ENCODE measurements around the gene GAN.

The GAN gene, protein sequence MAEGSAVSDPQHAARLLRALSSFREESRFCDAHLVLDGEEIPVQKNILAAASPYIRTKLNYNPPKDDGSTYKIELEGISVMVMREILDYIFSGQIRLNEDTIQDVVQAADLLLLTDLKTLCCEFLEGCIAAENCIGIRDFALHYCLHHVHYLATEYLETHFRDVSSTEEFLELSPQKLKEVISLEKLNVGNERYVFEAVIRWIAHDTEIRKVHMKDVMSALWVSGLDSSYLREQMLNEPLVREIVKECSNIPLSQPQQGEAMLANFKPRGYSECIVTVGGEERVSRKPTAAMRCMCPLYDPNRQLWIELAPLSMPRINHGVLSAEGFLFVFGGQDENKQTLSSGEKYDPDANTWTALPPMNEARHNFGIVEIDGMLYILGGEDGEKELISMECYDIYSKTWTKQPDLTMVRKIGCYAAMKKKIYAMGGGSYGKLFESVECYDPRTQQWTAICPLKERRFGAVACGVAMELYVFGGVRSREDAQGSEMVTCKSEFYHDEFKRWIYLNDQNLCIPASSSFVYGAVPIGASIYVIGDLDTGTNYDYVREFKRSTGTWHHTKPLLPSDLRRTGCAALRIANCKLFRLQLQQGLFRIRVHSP

DNA sequence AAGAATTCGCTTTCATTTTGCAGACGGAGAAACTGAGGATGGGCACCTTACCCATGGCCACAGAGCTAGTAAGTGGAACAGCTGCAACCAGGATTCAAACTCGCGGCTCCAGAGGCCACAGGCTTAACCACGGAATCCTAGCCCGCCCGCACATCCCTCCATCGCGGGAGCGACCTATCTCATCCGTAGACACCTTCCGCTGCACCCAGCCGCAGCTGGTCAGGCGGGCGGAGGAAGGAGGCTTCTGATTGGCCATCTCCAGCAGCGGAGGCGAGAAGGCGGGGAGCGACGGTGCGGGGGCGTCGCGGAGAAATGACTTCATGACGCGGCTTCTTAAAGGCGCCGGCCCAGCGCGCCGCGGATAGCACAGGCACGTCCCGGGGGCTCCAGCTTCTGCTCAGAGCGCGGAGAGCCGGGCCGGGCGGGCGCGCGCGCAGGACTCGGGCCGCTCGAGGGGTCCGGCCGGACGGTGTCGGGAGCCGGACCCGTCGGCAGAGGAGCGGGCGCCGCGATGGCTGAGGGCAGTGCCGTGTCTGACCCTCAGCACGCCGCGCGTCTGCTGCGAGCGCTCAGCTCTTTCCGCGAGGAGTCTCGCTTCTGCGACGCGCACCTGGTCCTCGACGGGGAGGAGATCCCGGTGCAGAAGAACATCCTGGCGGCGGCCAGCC lies at the start of gene GAN:
Gene GAN, plus strand, starts transcription at position 360 of the 668 bp plus-strand sequence. Its CDS starts 152 bp downstream, at position 512.
- no peaks in the 10 kb centered on the region for H3K27me3 ChIP-seq (ENCODE audit: low read depth)
- peaks cover 13% of the 10 kb centered on the region for H3K36me3 ChIP-seq (replicated peaks)
- peak; percentile 93 to 97 for DNase-seq (ENCODE audit: low spot score in 2 of 2)
- H3K4me1 ChIP-seq, result peaks cover 17% of the 10 kb centered on the region
- H3K9me3 ChIP-seq, result 0 out of 2 replicates have a peak, but pooled peaks cover 2% of the 10 kb centered on the region
- in situ Hi-C loops (cut with MboI; ENCODE audit: low sequenced_read_pairs), result no loop called here
- H3K4me3 ChIP-seq, result peak within 1 kb of the TSS; percentile 79

DNA sequence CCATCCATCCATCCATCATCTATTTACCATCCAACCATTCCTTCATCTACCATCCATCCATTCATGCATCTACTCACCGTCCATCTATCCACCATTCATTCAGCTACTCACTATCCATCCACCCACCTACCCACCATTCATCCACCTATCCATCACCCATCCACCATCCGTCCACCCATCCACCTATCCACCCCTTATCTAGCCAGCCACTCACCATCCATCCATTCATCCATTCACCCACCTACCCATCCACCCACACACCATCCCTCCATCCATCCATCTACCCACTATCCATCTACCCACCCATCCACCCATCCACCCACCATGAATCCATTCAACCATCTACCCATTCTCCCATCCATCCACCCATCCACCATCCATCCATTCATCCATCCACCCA lies 49.7 kb upstream of the GAN start:
- Histone ChIP-seq H3K4me3 (no peak overlapping the region), H3K9me3 (no peaks in the 10 kb centered on the region; the same call in 1 of the 2 replicates), H3K4me1 (no peaks in the 10 kb centered on the region), H3K27me3 (ENCODE audit: low read depth) (no peaks in the 10 kb centered on the region), H3K36me3 (replicated peaks) (no peaks in the 10 kb centered on the region)
- no peak for DNase-seq (ENCODE audit: low spot score in 2 of 2)
- in situ Hi-C loops (cut with MboI; ENCODE audit: low sequenced_read_pairs), result no loop called here

DNA sequence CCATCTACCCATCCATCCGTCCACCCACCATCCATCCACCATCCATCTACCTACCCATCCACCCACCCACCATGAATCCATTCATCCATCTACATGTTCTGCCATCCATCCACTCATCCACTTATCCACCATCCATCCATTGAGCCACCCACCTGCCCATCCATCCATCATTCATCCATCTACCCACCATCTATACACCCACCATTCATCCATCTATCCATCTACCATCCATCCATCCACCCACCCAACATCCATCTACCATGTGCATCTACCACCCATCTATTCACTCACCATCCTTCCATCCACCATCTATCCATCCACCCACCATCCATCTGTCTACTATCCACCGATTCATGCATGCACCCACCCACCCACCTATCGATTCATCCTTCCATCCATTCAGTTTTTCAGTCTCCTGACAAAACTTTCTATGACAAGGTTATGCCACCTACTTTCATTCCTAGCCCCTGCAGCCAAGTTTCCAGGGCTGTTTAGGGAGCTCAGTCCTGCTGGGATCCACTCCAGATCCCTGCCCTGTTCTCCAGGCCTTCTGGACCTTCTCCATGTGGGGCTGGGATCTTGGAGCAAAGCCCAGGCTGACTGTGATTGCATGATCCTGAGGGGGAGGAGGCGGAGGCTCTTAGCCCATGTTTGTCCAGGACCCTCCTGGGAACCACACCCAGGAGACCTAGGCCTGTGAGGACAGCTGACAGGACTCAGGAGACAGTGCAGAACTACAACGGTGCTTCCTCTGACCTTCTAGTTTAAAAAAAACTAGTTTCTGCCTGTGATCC lies 48.9 kb upstream of the GAN start:
- Histone ChIP-seq H3K4me1 (no peaks in the 10 kb centered on the region), H3K4me3 (no peak overlapping the region), H3K9me3 (no peaks in the 10 kb centered on the region; the same call in 1 of the 2 replicates), H3K27me3 (ENCODE audit: low read depth) (no peaks in the 10 kb centered on the region), H3K36me3 (replicated peaks) (no peaks in the 10 kb centered on the region)
- DNase-seq (ENCODE audit: low spot score in 2 of 2), result no peak
- in situ Hi-C loops (cut with MboI; ENCODE audit: low sequenced_read_pairs), result no loop called here

DNA sequence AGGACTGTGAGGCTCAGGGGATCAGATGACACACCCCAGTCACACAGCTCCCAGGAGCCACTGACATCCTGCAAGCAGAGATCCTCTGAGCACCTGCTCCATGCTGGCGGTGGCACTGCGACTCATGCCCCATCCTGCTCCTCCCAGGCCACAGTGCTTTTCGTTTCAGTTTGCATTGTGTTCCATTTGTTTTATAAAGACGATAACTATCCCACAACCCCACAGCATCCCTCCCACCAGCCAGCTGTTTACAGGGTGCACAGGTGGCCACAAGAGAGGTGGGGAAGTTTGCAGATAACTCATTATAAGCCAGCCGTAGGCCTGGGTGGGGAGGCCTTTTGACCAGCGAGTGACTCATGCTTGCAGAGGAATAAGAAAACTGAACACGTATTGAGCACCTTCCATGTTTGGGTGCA lies 48.1 kb upstream of the GAN start:
- no peak for DNase-seq (ENCODE audit: low spot score in 2 of 2)
- Histone ChIP-seq H3K4me3 (no peak overlapping the region), H3K4me1 (no peaks in the 10 kb centered on the region), H3K9me3 (no peaks in the 10 kb centered on the region; the same call in 1 of the 2 replicates), H3K27me3 (ENCODE audit: low read depth) (no peaks in the 10 kb centered on the region), H3K36me3 (replicated peaks) (no peaks in the 10 kb centered on the region)
- in situ Hi-C loops (cut with MboI; ENCODE audit: low sequenced_read_pairs), result no loop called here

DNA sequence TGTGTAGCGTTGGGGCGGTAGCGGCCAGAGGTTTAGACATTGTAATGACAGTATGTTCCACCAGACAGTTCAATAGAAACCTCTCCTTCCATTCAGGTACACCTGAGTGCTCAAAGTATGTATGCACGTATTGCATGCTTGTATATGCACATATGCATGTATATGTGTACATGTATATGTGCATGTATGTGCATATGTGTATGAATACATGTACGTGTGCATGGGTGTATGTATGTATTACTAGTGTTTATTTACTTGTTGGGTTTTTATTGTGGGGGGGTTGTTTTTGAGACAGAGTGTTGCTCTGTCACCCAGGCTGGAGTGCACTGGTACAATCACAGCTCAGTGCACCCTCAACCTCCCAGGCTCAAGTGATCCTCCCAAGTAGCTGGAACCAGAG lies 46.3 kb upstream of the GAN start:
- no peaks in the 10 kb centered on the region for H3K4me1 ChIP-seq
- no peaks in the 10 kb centered on the region; the same call in 1 of the 2 replicates for H3K9me3 ChIP-seq
- no peak for DNase-seq (ENCODE audit: low spot score in 2 of 2)
- H3K4me3 ChIP-seq, result no peak overlapping the region
- in situ Hi-C loops (cut with MboI; ENCODE audit: low sequenced_read_pairs), result no loop called here
- H3K27me3 ChIP-seq (ENCODE audit: low read depth), result no peaks in the 10 kb centered on the region
- no peaks in the 10 kb centered on the region for H3K36me3 ChIP-seq (replicated peaks)

DNA sequence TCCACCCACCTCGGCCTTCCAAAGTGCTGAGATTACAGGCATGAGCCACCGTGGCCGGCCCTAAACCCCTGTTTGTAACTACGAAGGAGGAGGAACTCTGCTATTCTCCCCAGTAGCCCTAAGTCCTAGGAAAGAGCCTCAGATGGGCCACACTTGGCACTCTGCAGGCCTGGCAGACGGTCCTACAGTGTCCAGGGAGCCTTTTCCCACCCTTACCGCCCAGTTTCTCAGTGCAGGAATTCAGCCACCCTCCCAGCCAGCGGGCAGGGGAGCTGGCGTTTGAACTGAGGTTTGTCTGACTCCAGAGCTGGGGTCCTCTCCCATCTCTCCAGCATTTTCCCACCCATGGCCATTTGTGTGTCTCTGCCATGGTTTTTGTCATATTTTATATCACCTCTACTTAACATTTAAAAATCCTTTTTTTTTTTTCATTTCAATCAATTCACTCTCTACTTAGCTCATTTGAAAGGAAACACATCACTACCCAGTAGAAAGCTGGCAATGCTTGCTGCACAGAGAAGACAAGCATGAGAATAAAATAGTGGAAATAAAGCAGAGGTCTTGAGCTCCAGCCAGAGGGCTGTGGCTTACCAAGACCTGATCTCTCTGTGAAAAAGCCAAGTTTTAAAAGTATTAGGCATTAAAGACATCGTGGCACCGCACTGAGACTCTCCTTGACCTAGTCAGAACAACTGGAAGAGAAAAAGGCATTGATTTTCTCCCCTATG lies 41.4 kb upstream of the GAN start:
- Histone ChIP-seq H3K9me3 (no peaks in the 10 kb centered on the region), H3K27me3 (ENCODE audit: low read depth) (no peaks in the 10 kb centered on the region), H3K36me3 (replicated peaks) (no peaks in the 10 kb centered on the region), H3K4me3 (no peak overlapping the region), H3K4me1 (no peaks in the 10 kb centered on the region)
- DNase-seq (ENCODE audit: low spot score in 2 of 2), result no peak
- in situ Hi-C loops (cut with MboI; ENCODE audit: low sequenced_read_pairs), result no loop called here

DNA sequence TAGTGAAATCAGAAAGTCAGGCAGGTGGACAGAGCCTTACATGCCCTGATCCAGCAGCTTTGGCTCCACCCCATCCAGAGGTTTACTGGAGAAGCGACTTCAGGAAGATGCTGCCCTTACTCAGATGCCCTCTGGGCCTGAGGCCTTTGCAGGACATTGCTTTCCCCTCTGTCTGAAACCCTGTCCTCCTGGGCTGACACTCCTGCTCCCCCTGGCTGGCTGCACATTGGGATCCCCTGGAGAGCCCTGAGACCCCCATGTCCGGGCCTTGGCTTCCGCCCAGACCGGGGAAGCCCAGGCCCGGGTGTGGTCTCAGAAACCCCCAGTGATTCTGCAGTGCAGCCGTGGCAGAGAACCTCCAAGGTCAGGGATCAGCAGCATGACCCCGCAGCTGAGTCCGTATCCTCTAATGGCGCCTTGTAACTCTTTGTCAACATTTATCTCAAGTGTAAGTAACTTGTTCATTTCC lies 39.7 kb upstream of the GAN start:
- no peaks in the 10 kb centered on the region for H3K27me3 ChIP-seq (ENCODE audit: low read depth)
- H3K4me1 ChIP-seq, result no peaks in the 10 kb centered on the region
- no peaks in the 10 kb centered on the region for H3K9me3 ChIP-seq
- no peak overlapping the region for H3K4me3 ChIP-seq
- H3K36me3 ChIP-seq (replicated peaks), result no peaks in the 10 kb centered on the region
- no peak for DNase-seq (ENCODE audit: low spot score in 2 of 2)
- in situ Hi-C loops (cut with MboI; ENCODE audit: low sequenced_read_pairs), result no loop called here

DNA sequence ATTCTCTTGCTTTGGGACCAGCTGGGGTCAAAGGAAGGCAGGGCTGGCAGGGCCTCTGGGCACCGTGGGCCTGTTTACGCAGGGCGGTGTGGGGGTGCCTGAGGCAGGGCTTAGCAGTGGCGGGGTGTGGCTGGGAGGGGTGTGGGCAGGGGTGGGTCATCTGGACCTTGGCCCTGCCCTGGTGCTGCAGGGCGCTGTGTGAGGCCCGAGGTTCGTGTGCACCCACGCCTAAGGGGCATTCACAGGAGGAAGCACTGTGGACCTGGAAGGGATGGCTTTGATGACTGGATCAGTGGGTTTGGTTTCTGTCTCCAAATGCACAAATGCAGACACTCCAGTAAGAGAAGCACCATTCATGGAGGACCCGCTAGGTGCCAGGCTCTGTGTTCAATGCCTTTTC lies 39.0 kb upstream of the GAN start:
- in situ Hi-C loops (cut with MboI; ENCODE audit: low sequenced_read_pairs), result no loop called here
- no peak overlapping the region for H3K4me3 ChIP-seq
- no peaks in the 10 kb centered on the region for H3K27me3 ChIP-seq (ENCODE audit: low read depth)

DNA sequence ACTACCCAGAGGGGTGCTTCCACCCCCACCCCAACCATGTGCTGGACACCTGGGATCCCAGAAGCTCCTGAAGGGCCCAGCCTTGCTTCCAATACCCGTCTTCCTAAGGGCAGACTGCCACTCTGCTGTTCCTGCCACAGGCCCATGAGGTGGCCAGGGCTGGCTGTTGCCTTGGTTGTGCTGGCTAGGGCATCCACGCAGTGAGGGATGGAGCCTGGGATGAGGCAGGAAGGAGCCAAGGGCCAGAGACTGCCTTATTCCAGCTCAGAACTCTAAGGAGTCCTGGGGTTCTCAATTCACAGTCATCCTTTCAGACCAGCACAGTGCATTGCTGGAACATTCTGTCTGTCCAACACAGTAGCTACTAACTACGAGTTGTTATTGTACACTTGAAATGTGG lies 38.4 kb upstream of the GAN start:
- in situ Hi-C loops (cut with MboI; ENCODE audit: low sequenced_read_pairs), result no loop called here
- Histone ChIP-seq H3K27me3 (ENCODE audit: low read depth) (no peaks in the 10 kb centered on the region), H3K36me3 (replicated peaks) (no peaks in the 10 kb centered on the region), H3K4me1 (no peaks in the 10 kb centered on the region), H3K4me3 (no peak overlapping the region), H3K9me3 (no peaks in the 10 kb centered on the region)
- DNase-seq (ENCODE audit: low spot score in 2 of 2), result no peak

More for the DNA sequence above, 39.0 kb upstream of the GAN start:
- H3K36me3 ChIP-seq (replicated peaks), result no peaks in the 10 kb centered on the region
- H3K4me1 ChIP-seq, result no peaks in the 10 kb centered on the region
- no peak for DNase-seq (ENCODE audit: low spot score in 2 of 2)
- H3K9me3 ChIP-seq, result no peaks in the 10 kb centered on the region

DNA sequence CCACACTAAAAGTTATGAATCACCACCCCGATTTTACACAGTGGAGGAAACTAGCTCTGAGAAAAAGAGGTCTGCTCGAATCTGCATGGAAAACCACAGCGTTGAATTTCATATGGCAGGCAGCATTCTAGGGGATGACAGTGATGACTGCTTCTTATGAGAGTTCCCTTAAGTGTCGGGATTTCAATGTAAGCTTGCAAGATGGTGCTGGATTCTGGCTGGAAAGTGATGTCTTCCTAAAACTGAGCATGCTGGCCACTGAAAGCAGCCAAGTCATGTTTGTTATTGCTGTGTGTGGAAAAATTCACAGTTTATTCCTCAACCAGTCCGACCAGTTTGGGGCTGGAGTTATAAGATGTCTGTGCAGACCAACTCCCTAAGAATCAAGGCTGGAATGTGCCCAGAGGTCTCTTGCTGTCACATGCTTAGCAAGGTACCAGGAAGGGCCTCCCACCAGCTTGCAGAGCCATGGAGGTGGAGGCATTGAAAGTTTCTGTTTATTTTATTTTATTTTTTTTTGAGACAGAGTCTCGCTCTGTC lies 37.2 kb upstream of the GAN start:
- Histone ChIP-seq H3K27me3 (ENCODE audit: low read depth) (no peaks in the 10 kb centered on the region), H3K9me3 (no peaks in the 10 kb centered on the region), H3K4me3 (no peak overlapping the region), H3K4me1 (no peaks in the 10 kb centered on the region), H3K36me3 (replicated peaks) (no peaks in the 10 kb centered on the region)
- no peak for DNase-seq (ENCODE audit: low spot score in 2 of 2)
- in situ Hi-C loops (cut with MboI; ENCODE audit: low sequenced_read_pairs), result no loop called here

DNA sequence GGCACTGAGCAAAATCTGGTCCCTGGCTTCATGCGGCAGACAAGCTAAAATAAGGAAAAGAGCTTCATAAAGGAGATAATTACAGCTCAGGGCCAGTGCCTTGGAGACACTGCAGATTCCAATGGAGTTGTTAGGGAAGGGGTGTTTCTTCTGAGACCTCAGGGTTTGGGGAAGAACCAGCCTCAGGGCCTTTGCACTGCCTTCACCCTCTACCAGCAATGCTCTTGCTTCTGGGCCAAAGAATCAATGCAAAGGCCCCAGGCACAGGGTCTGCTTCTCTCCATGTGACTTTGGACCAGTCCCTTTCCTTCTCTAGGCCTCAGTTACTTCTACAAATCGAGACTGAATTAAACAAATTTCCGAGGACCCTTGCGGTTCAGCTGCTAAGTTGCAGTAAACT lies 36.2 kb upstream of the GAN start:
- Histone ChIP-seq H3K9me3 (no peaks in the 10 kb centered on the region), H3K27me3 (ENCODE audit: low read depth) (no peaks in the 10 kb centered on the region), H3K36me3 (replicated peaks) (no peaks in the 10 kb centered on the region), H3K4me1 (no peaks in the 10 kb centered on the region), H3K4me3 (no peak overlapping the region)
- in situ Hi-C loops (cut with MboI; ENCODE audit: low sequenced_read_pairs), result no loop called here
- DNase-seq (ENCODE audit: low spot score in 2 of 2), result no peak

DNA sequence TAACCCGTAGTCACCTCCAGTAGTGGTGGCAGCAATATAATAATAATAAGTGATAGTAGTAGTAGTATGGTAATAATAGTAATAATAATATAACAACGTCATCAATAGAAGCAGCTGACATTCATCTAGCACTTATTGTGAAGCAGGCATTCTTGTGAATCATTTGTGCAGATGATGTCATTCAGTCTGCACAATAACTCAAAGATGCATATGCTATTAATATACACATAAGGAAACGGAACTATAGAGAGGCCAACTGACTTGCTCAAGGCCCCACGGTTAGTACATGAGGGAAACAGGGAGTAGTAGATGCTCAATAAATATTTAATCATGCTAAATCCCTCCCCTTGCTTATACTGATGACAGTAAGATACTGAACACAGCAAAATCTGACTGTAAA lies 35.4 kb upstream of the GAN start:
- no peak for DNase-seq (ENCODE audit: low spot score in 2 of 2)
- Histone ChIP-seq H3K4me1 (no peaks in the 10 kb centered on the region), H3K36me3 (replicated peaks) (no peaks in the 10 kb centered on the region), H3K4me3 (no peak overlapping the region), H3K27me3 (ENCODE audit: low read depth) (no peaks in the 10 kb centered on the region), H3K9me3 (no peaks in the 10 kb centered on the region)
- in situ Hi-C loops (cut with MboI; ENCODE audit: low sequenced_read_pairs), result no loop called here

DNA sequence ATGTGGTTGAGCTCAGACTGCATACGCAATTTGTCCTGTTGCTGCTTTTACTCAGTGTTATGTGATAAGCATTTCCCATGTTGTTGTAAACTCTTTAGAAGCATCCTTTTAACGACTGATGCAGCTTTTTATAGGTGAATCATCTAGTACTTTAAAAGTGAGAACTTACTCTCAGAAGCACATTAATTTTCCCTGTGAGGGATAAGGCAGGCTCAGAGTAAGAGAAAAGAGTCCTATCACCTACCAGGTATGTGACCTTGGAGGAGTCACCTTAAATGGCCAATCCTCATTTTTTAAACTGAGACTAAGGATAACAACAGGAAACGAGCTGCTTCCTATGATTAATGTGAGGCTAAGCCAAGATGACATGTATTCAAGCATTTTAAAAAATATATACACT lies 34.4 kb upstream of the GAN start:
- Histone ChIP-seq H3K4me3 (no peak overlapping the region), H3K36me3 (replicated peaks) (no peaks in the 10 kb centered on the region), H3K9me3 (no peaks in the 10 kb centered on the region), H3K4me1 (no peaks in the 10 kb centered on the region), H3K27me3 (ENCODE audit: low read depth) (no peaks in the 10 kb centered on the region)
- in situ Hi-C loops (cut with MboI; ENCODE audit: low sequenced_read_pairs), result no loop called here
- DNase-seq (ENCODE audit: low spot score in 2 of 2), result no peak
